HepG2 (cell line): ENCODE measurements around the gene ALS2CL. TPM values are rescaled to one million over a fixed set of nuclear protein-coding genes. Genes with fewer than 3 reads are reported as not detected.

Experiments
- ATAC-seq: fragments of 200-7000 bp; cut with Tn5 transposase; 3 replicates; pipeline ENCODE4 v1.9.1; 2020; ENCODE audit warnings: mild to moderate bottlenecking, moderate library complexity
- BruUV-seq: library from RNA; stranded (reverse); fragments of 400-500 nt; replicated peaks from 2 replicates; lab custom pipeline; 2021; lab: Mats Ljungman, UMichigan
- CTCF ChIA-PET: fragments of 300-600 bp; formaldehyde crosslinking; extraction: SDS; loops from one replicate; lab custom pipeline; 2021; ENCODE audit warnings: low total read pairs, inconsistent platforms, low intra/inter-chr PET ratio; lab: Yijun Ruan, JAX
- POLR2A ChIA-PET: fragments of 350-600 bp; sonication (Branson Sonifier 250); formaldehyde crosslinking; loops from one replicate; lab custom pipeline; 2020; ENCODE audit warnings: antibody characterized with exemption, inconsistent platforms; lab: Yijun Ruan, JAX
- DNase-seq: peaks from one replicate; pipeline ENCODE4 v3.0.0-alpha.2; 2015; ENCODE audit warnings: low spot score
- FAIRE-seq: peaks from 3 replicates; lab custom pipeline; 2011; peaks lifted over from hg19 to GRCh38; lab: Jason Lieb, UNC
- H2AFZ ChIP-seq: one replicate; pipeline ENCODE4 v1.6.1; 2011; ENCODE audit warnings: low read length, inconsistent platforms
- H3K27ac ChIP-seq: fragments of 300-600 bp; 3 replicates; pipeline ENCODE4 v1.8.0; 2011; ENCODE audit warnings: mixed run types, mild to moderate bottlenecking, mixed read lengths, low read length, inconsistent platforms; ENCODE audit not compliant: insufficient read depth; ENCODE audit errors: extremely low read length
- H3K27me3 ChIP-seq, 2 experiments: fragments of 200-600 bp in 1 of 2; 2 replicates in 1 of 2; 3 replicates in 1 of 2; pipeline versions ENCODE4 v1.6.0 to v1.8.0; 2011; ENCODE audit warnings: low read length in 2 of 2, mild to moderate bottlenecking in 2 of 2, moderate library complexity in 2 of 2, inconsistent platforms in 1 of 2; ENCODE audit not compliant: insufficient read depth in 2 of 2, control insufficient read depth in 1 of 2
- H3K36me3 ChIP-seq, 2 experiments: fragments of 200-600 bp in 1 of 2; replicated peaks in 1 of 2; 2 replicates in 1 of 2; 3 replicates in 1 of 2; pipeline versions ENCODE4 v1.5.1 to v1.8.0; 2011; ENCODE audit warnings: low read length in 2 of 2, inconsistent platforms in 1 of 2; ENCODE audit not compliant: insufficient read depth in 2 of 2, control insufficient read depth in 1 of 2
- H3K4me1 ChIP-seq: 2 replicates; pipeline ENCODE4 v1.5.1; 2012; ENCODE audit warnings: low read length, inconsistent platforms; ENCODE audit not compliant: insufficient read depth
- H3K4me2 ChIP-seq: 2 replicates; pipeline ENCODE4 v1.6.0; 2011; ENCODE audit warnings: low read depth, low read length, inconsistent platforms
- H3K4me3 ChIP-seq, 3 experiments: fragments of 200-600 bp in 1 of 3; sonication (generic), shearing (Covaris generic) in 1 of 3; replicated peaks in 1 of 3; 2 replicates each; pipeline ENCODE4 v1.5.1; 2011 to 2016; ENCODE audit warnings: low read length in 3 of 3, inconsistent platforms in 2 of 3, low read depth in 2 of 3, mild to moderate bottlenecking in 2 of 3, control low read depth in 1 of 3, mixed read lengths in 1 of 3; ENCODE audit not compliant: insufficient read depth in 1 of 3
- H3K79me2 ChIP-seq: one replicate; pipeline ENCODE4 v1.6.1; 2011; ENCODE audit warnings: low read length, inconsistent platforms; ENCODE audit not compliant: insufficient read depth
- H3K9ac ChIP-seq: 2 replicates; pipeline ENCODE4 v1.6.0; 2011; ENCODE audit warnings: mild to moderate bottlenecking, low read depth, low read length, inconsistent platforms; ENCODE audit not compliant: insufficient read depth
- H3K9me3 ChIP-seq: 2 replicates; pipeline ENCODE4 v1.5.1; 2012; ENCODE audit warnings: mild to moderate bottlenecking, low read length
- H4K20me1 ChIP-seq: 2 replicates; pipeline ENCODE4 v1.6.0; 2011; ENCODE audit warnings: inconsistent platforms, mild to moderate bottlenecking, low read length, moderate library complexity; ENCODE audit not compliant: insufficient read depth
- NFIC ChIP-seq: IDR thresholded peaks from 2 replicates; pipeline ENCODE4 v1.6.1; 2012; ENCODE audit warnings: mild to moderate bottlenecking, low read length, inconsistent platforms
- POGK ChIP-seq: sonication (generic); formaldehyde crosslinking; conservative IDR thresholded peaks from 2 replicates; pipeline ENCODE4 v1.8.0; 2022; ENCODE audit warnings: mild to moderate bottlenecking, moderate library complexity, missing genetic modification reagents
- RXRB ChIP-seq: IDR thresholded peaks from 2 replicates; pipeline ENCODE4 v1.6.1; 2016; ENCODE audit warnings: borderline replicate concordance, missing genetic modification reagents, missing compliant biosample characterization
- YY1 ChIP-seq: IDR thresholded peaks from 2 replicates; pipeline ENCODE4 v1.6.1; 2011; ENCODE audit warnings: low read length, low read depth, moderate library complexity, mild to moderate bottlenecking; ENCODE audit not compliant: insufficient read depth, insufficient replicate concordance
- ZNF101 ChIP-seq: sonication (generic); formaldehyde crosslinking; IDR thresholded peaks from 2 replicates; pipeline ENCODE4 v1.4.0; 2020; ENCODE audit warnings: mild to moderate bottlenecking, low read depth, missing genetic modification reagents, borderline replicate concordance
- ZNF138 ChIP-seq: sonication (generic); formaldehyde crosslinking; IDR thresholded peaks from 2 replicates; pipeline ENCODE4 v1.5.0; 2020; ENCODE audit warnings: mild to moderate bottlenecking, low read depth, missing genetic modification reagents
- ZNF280D ChIP-seq: sonication (generic); formaldehyde crosslinking; IDR thresholded peaks from 2 replicates; pipeline ENCODE4 v1.5.1; 2020; ENCODE audit warnings: mild to moderate bottlenecking, missing genetic modification reagents
- ZNF547 ChIP-seq: sonication (generic); formaldehyde crosslinking; IDR thresholded peaks from 2 replicates; pipeline ENCODE4 v1.5.1; 2020; ENCODE audit warnings: mild to moderate bottlenecking, missing genetic modification reagents
- ZNF570 ChIP-seq: sonication (generic); formaldehyde crosslinking; IDR thresholded peaks from 2 replicates; pipeline ENCODE4 v1.4.0; 2020; ENCODE audit warnings: mild to moderate bottlenecking, missing genetic modification reagents, borderline replicate concordance
- ZNF639 ChIP-seq: conservative IDR thresholded peaks from 2 replicates; pipeline ENCODE4 v1.6.1; 2018; ENCODE audit warnings: missing genetic modification reagents
- ZNF672 ChIP-seq: sonication (generic); formaldehyde crosslinking; IDR thresholded peaks from 2 replicates; pipeline ENCODE4 v1.8.1; 2022; ENCODE audit warnings: missing genetic modification reagents
- ZNF782 ChIP-seq: sonication (generic); formaldehyde crosslinking; IDR thresholded peaks from 2 replicates; pipeline ENCODE4 v1.4.0; 2020; ENCODE audit warnings: missing genetic modification reagents, mild to moderate bottlenecking, borderline replicate concordance
- WGBS: methylation state at CpG from one replicate; pipeline ENCODE4 v1.1.6; 2017; ENCODE audit warnings: low lambda C conversion rate; 5-methylcytosine and 5-hydroxymethylcytosine counted together
- in situ Hi-C: cut with HindIII; loops from 2 replicates; pipeline ENCODE4 v1.10.0; 2017; ENCODE audit warnings: low pct_unique_long_range_greater_than_20kb; ENCODE audit not compliant: extremely low pct_ligation_motif_present
- intact Hi-C: fragments of 100-400 bp; cut with micrococcal nuclease; formaldehyde crosslinking; loops from one replicate; pipeline ENCODE4 v1.10.0; 2022; ENCODE audit not compliant: unreplicated experiment
- polyA plus RNA-seq, 8 experiments: library from polyadenylated mRNA; depleted of rRNA in 3 of 8; stranded (reverse) in 7 of 8; unstranded in 1 of 8; fragments of >200 nt; fragmentation: Illumina TruSeq in 4 of 8; extraction: Trizol in 4 of 8; gene quantifications; 2 replicates each; pipeline versions ENCODE4 v1.2.1 to v1.2.3, GENCODE V29; 2011 to 2016; ENCODE audit warnings: low read depth in 4 of 8, missing spikeins in 1 of 8, mixed read lengths in 1 of 8; ENCODE audit not compliant: insufficient read depth in 1 of 8
- total RNA-seq, 5 experiments: library from RNA; depleted of rRNA; stranded (reverse); fragments of >200 nt; fragmentation: Illumina TruSeq; extraction: Trizol; gene quantifications; 2 replicates each; pipeline ENCODE4 v1.2.3, GENCODE V29; 2016; ENCODE audit warnings: low read depth in 1 of 5

Gene ALS2CL
- total and polyA plus RNA-seq, 2 of the 13 experiments (the other 11 are each of a cell fraction or from before 2014, with no cell fraction given): not detected

GRCh38 chr3:46660003-46660402, 33.5 kb downstream of the ALS2CL start (continued):
- no peak for TF ChIP-seq NFIC
- TF ChIP-seq ZNF547: no peak
- TF ChIP-seq YY1: no peak
- TF ChIP-seq ZNF782 (CRISPR knock-in tag): no peak
- no peak for TF ChIP-seq ZNF570 (CRISPR knock-in tag)
- TF ChIP-seq, all 625 proteins: peak for 0

GRCh38 chr3:46659285-46659684, 34.2 kb downstream of the ALS2CL start:
- ATAC-seq (no peak), DNase-seq (no peak), FAIRE-seq (no peak)
- BruUV-seq: no TSS peak
- H3K27ac ChIP-seq: no peak overlapping the region
- ChIA-PET POLR2A (no interaction called here), CTCF (no interaction called here)
- intact Hi-C loops: no loop called here
- no peak overlapping the region for H3K4me3 ChIP-seq
- H3K4me1 ChIP-seq: no peaks in the 10 kb centered on the region
- H3K9ac ChIP-seq: no peak overlapping the region
- H4K20me1 ChIP-seq: no peaks in the 10 kb centered on the region
- H2AFZ ChIP-seq: no peak overlapping the region
- no peaks in the 10 kb centered on the region for H3K36me3 ChIP-seq
- H3K79me2 ChIP-seq: no peaks in the 10 kb centered on the region
- no peaks in the 10 kb centered on the region for H3K9me3 ChIP-seq
- H3K27me3 ChIP-seq: peaks cover 3 to 22% of the 10 kb centered on the region in 2 experiments; a peak in 2 of 5 replicates
- in situ Hi-C loops: no loop called here
- WGBS: 47% methylated on average over 3 of the region's 8 CpGs
- H3K4me2 ChIP-seq: no peak overlapping the region
- TF ChIP-seq POGK (no peak), ZNF101 (CRISPR knock-in tag) (no peak), ZNF672 (CRISPR knock-in tag) (no peak), ZNF280D (CRISPR knock-in tag) (no peak), RXRB (CRISPR knock-in tag) (no peak), ZNF138 (CRISPR knock-in tag) (no peak), ZNF639 (CRISPR knock-in tag) (no peak)
